DOHH2 (cell line): ENCODE results near the gene KISS1R.

Experiments used
- H3F3A ChIP-seq: fragments of 200-600 bp; sonication (generic), shearing (Covaris generic); 2 replicates; pipeline ENCODE4 v1.6.0; 2016; ENCODE audit warnings: antibody characterized with exemption, mild to moderate bottlenecking; ENCODE audit not compliant: control insufficient read depth, insufficient read depth
- H3K27ac ChIP-seq: fragments of 200-600 bp; sonication (generic); 2 replicates; pipeline ENCODE4 v1.5.1; 2014; ENCODE audit warnings: low read depth, mild to moderate bottlenecking, low read length, moderate library complexity
- H3K27me3 ChIP-seq: fragments of 200-600 bp; sonication (generic); 2 replicates; pipeline ENCODE4 v1.6.1; 2014; ENCODE audit warnings: mild to moderate bottlenecking, low read length, mixed read lengths; ENCODE audit not compliant: control insufficient read depth
- H3K36me3 ChIP-seq: fragments of 200-600 bp; sonication (generic); 2 replicates; pipeline ENCODE4 v1.6.1; 2014; ENCODE audit warnings: mild to moderate bottlenecking, low read length, moderate library complexity, mixed read lengths; ENCODE audit not compliant: control insufficient read depth
- H3K4me1 ChIP-seq: fragments of 200-600 bp; sonication (generic); 2 replicates; pipeline ENCODE4 v1.6.1; 2014; ENCODE audit warnings: mild to moderate bottlenecking, low read length, mixed read lengths; ENCODE audit not compliant: control insufficient read depth
- H3K4me2 ChIP-seq: fragments of 200-600 bp; sonication (generic); 2 replicates; pipeline ENCODE4 v1.6.0; 2014; ENCODE audit warnings: mild to moderate bottlenecking, low read length, moderate library complexity
- H3K4me3 ChIP-seq: fragments of 200-600 bp; sonication (generic); 2 replicates; pipeline ENCODE4 v1.5.1; 2014; ENCODE audit warnings: mild to moderate bottlenecking, low read length, mixed read lengths
- H3K79me2 ChIP-seq: fragments of 200-600 bp; sonication (generic); 2 replicates; pipeline ENCODE4 v1.6.1; 2014; ENCODE audit warnings: mild to moderate bottlenecking, low read length, mixed read lengths; ENCODE audit not compliant: control insufficient read depth
- H3K9me2 ChIP-seq: fragments of 200-600 bp; sonication (generic); replicated peaks from 2 replicates; pipeline ENCODE4 v1.6.1; 2014; ENCODE audit warnings: mild to moderate bottlenecking, low read length, mixed read lengths; ENCODE audit not compliant: control insufficient read depth
- H3K9me3 ChIP-seq: fragments of 200-600 bp; sonication (generic); 2 replicates; pipeline ENCODE4 v1.6.1; 2014; ENCODE audit warnings: antibody characterized with exemption, low read length, mixed read lengths; ENCODE audit not compliant: control insufficient read depth, insufficient read depth
- H4K20me1 ChIP-seq: fragments of 200-600 bp; sonication (generic); 2 replicates; pipeline ENCODE4 v1.6.0; 2014; ENCODE audit warnings: low read depth, mild to moderate bottlenecking, antibody characterized with exemption, low read length, moderate library complexity; ENCODE audit not compliant: control insufficient read depth, insufficient read depth
- EZH2phosphoT487 ChIP-seq: fragments of 200-600 bp; sonication (generic); IDR thresholded peaks from 2 replicates; pipeline ENCODE4 v1.6.1; 2017; ENCODE audit warnings: borderline replicate concordance, mild to moderate bottlenecking, antibody characterized with exemption, low read length, moderate library complexity, mixed read lengths
- TF ChIP-seq, protein P1 (sequence below): fragments of 200-600 bp; sonication (generic); IDR thresholded peaks from one replicate; pipeline ENCODE4 v1.5.1; 2014; ENCODE audit warnings: antibody characterized with exemption, mild to moderate bottlenecking, low read depth, low read length; ENCODE audit not compliant: poor library complexity, severe bottlenecking

Gene KISS1R

GRCh38 chr19:917323-918151 lies at the start of gene KISS1R:
Gene KISS1R (plus strand): TSS chr19:917333. CDS start chr19:917503, 170 bp downstream.
- H3K4me1 ChIP-seq, result peaks cover 38% of the 10 kb centered on the region
- H3K79me2 ChIP-seq, result peaks cover 8% of the 10 kb centered on the region
- H3K27ac ChIP-seq, result no peak within 1 kb of the TSS
- H4K20me1 ChIP-seq, result no peaks in the 10 kb centered on the region
- H3K4me3 ChIP-seq, result peak within 1 kb of the TSS; percentile 35
- no peaks in the 10 kb centered on the region for H3K9me2 ChIP-seq
- TF ChIP-seq EZH2phosphoT487, result no peak
- TF ChIP-seq, protein P1, sequence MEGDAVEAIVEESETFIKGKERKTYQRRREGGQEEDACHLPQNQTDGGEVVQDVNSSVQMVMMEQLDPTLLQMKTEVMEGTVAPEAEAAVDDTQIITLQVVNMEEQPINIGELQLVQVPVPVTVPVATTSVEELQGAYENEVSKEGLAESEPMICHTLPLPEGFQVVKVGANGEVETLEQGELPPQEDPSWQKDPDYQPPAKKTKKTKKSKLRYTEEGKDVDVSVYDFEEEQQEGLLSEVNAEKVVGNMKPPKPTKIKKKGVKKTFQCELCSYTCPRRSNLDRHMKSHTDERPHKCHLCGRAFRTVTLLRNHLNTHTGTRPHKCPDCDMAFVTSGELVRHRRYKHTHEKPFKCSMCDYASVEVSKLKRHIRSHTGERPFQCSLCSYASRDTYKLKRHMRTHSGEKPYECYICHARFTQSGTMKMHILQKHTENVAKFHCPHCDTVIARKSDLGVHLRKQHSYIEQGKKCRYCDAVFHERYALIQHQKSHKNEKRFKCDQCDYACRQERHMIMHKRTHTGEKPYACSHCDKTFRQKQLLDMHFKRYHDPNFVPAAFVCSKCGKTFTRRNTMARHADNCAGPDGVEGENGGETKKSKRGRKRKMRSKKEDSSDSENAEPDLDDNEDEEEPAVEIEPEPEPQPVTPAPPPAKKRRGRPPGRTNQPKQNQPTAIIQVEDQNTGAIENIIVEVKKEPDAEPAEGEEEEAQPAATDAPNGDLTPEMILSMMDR, result peak; percentile 78
- peak within 1 kb of the TSS; percentile 60 for H3K4me2 ChIP-seq
- no peaks in the 10 kb centered on the region for H3K36me3 ChIP-seq
- H3K27me3 ChIP-seq, result peaks cover 51% of the 10 kb centered on the region
- no peaks in the 10 kb centered on the region for H3K9me3 ChIP-seq
- H3F3A ChIP-seq, result peaks cover 3% of the 10 kb centered on the region; the same call in 1 of the 2 replicates

DNA sequence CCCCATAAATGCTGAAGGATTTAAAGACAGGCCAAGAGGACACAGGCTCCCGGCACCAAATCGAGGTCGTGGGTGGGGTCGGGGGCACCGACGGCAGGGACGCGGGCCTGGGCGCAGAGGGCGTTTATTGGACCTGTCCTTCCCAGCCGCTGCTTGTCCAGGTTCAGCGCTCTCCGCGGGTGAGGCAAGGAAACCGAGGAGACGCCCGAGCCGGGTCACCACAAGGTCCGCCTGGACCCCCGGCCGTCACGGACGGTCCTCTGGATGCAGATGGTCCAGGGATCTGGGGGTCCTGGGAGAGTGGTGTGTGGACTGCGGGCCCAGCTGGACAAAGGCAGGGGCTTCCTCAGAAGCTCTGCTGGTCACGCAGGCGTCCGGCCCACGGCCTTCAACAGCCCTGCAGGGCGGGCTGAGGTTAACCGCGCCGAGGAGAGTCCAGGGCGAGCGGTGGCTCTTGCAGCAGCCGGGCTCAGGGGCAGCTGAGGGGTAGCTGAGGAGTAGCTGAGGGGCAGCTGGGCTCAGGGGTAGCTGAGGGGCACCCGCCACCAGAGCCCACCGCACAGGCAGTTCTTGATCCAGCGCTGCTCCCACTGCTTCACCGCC lies 49.2 kb upstream of the KISS1R start:
- H3K4me1 ChIP-seq, result peaks cover 26% of the 10 kb centered on the region

DNA sequence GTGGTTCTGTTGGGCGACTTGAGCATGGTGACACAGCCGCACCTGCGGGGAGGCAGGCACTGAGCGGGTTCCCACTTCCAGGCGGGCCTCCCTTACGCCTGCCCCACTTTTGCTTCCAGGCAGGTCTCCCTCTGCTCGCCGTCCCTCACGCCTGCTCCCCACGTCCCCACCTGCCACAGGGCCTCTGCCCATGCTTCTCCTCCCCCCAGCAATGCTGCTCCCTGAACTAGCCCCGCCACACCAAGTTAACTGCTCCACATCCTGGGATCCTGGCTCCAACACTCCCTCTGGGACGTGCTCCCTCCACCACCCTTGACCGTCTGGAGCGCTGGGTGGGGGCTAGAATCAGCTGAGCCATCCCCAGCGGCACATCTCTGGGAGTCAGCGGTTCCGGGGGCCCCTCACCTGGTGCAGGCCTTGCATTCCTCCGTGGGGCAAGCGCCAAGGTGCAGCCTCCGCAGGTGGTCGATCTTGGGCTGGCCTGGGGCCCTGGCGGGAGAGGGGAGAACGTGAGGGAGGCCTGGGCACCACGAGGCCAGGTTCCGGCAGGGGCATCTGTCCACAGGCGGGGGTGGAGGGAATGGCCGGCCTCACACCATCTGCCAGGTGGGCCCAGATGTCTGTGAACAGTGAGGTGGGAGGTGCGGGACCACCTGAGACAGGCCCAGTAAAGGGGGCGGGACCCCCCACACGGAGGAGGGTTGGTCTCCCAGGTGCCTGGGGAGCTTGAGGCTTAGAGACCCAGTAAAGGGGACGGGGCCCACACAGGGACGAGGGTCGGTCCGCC lies 48.5 kb upstream of the KISS1R start:
- H3K27me3 ChIP-seq, result no peaks in the 10 kb centered on the region
- peaks cover 5% of the 10 kb centered on the region; the same call in 1 of the 2 replicates for H3F3A ChIP-seq
- no peaks in the 10 kb centered on the region for H3K9me2 ChIP-seq
- peaks cover 5% of the 10 kb centered on the region for H4K20me1 ChIP-seq
- H3K9me3 ChIP-seq, result no peaks in the 10 kb centered on the region
- no peak overlapping the region for H3K27ac ChIP-seq
- no peak overlapping the region for H3K4me2 ChIP-seq
- no peaks in the 10 kb centered on the region for H3K36me3 ChIP-seq
- H3K4me1 ChIP-seq, result peaks cover 19% of the 10 kb centered on the region
- no peak for TF ChIP-seq EZH2phosphoT487
- TF ChIP-seq, protein P1, result no peak
- no peak overlapping the region for H3K4me3 ChIP-seq
- no peaks in the 10 kb centered on the region for H3K79me2 ChIP-seq

More for the DNA sequence above, 49.2 kb upstream of the KISS1R start:
- no peak for TF ChIP-seq EZH2phosphoT487
- H4K20me1 ChIP-seq, result peaks cover 5% of the 10 kb centered on the region
- no peak overlapping the region for H3K4me3 ChIP-seq
- no peaks in the 10 kb centered on the region for H3K36me3 ChIP-seq
- peaks cover 8% of the 10 kb centered on the region; the same call in 1 of the 2 replicates for H3F3A ChIP-seq
- no peak overlapping the region for H3K27ac ChIP-seq
- H3K27me3 ChIP-seq, result no peaks in the 10 kb centered on the region
- H3K9me2 ChIP-seq, result no peaks in the 10 kb centered on the region
- no peaks in the 10 kb centered on the region for H3K9me3 ChIP-seq
- H3K4me2 ChIP-seq, result no peak overlapping the region
- H3K79me2 ChIP-seq, result no peaks in the 10 kb centered on the region
